NCI-H524 (cell line): ENCODE data around the gene HDHD5.

Source experiments
- DNase-seq, 2 experiments: peaks; one replicate each; lab custom pipeline; 2025; lab: John Stamatoyannopoulos, UW

The HDHD5 gene

GRCh38 chr22:17105143-17106129 is 53.6 kb downstream of the HDHD5 start:
- no peak for DNase-seq

- no peak for DNase-seq
These were observed 54.6 kb downstream of the HDHD5 start for GRCh38 chr22:17104336-17104935.

GRCh38 chr22:17103351-17103750 is 55.7 kb downstream of the HDHD5 start:
- DNase-seq = no peak

DNA sequence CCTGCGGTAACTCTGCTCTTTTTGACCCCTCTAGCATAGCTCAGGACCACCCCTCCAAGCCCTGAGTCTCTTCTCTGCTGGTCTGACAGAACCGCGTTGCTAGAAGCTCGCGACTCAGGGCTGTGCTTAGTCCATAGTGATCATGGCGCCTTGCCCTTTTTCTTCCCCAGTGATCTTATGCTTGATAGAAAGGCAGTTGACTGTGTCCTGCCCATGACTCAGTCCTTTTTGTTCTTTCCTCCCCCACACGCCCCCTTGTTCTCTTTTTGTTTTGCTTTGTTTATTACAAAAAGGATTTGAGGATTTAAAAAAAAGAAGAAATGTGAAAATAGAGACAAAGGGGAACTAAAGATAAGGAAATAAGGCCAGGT is 56.8 kb downstream of the HDHD5 start:
- no peak for DNase-seq

- DNase-seq = no peak
These were observed 57.4 kb downstream of the HDHD5 start for GRCh38 chr22:17101475-17102296.

DNA sequence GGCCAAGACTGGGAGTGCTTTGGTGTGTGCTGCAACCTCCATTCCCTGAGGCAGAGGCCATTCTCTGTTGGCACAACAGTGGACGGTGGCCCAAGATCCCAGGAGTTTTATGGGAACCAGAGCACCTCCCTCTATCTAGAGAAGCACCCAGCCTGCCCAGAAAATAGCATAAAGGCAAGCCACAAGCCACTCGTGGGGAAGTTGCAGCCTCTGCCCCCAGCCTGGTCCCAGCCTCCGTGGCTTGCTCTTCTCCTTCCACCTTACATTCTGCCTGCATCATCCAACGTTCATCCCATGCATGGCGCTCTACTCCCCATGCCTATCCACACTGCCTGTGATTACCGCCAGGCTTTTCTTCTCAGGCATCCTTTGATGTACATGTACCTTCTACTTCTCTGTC is 58.5 kb downstream of the HDHD5 start:
- no peak for DNase-seq

GRCh38 chr22:17098379-17098819 is 60.7 kb downstream of the HDHD5 start:
- no peak for DNase-seq

DNA sequence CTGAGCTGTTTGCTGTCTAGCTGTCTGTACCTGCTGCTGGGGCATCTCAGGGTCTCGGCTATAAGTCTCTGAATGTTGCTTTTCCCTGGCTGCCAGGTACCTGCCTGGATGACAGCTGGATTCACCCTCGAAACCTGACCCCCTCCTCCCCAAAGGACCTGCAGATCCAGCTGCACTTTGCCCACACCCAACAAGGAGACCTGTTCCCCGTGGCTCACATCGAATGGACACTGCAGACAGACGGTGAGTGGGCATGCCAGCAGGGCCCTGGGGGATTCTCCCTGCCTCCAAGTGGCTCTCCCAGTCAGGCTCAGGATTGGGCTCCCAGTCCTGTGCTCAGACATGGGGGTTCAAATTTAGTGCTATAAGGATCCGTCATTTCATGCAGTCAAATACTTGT is 61.4 kb downstream of the HDHD5 start:
- no peak for DNase-seq

DNA sequence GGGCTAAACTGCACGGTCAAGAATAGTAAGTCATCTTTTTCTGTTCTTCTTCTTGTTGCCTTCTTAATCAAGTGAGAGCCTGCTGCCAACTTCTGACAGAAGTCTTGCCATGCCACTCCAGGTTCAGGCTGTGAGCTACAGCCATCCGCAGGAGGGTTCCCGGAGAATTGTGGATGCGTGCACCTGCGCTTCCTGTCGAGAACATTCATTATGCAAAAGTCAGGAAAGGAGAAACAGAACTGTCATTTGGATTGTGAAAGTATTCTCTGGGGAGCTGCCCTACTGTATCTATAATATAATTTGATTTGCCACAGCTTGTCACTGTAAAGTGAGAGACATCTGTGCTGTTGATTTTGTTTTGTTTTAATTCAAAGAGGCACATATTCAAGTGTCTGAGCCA is 62.0 kb downstream of the HDHD5 start:
- DNase-seq = no peak

GRCh38 chr22:17096071-17096470 is 63.0 kb downstream of the HDHD5 start:
- no peak for DNase-seq

DNA sequence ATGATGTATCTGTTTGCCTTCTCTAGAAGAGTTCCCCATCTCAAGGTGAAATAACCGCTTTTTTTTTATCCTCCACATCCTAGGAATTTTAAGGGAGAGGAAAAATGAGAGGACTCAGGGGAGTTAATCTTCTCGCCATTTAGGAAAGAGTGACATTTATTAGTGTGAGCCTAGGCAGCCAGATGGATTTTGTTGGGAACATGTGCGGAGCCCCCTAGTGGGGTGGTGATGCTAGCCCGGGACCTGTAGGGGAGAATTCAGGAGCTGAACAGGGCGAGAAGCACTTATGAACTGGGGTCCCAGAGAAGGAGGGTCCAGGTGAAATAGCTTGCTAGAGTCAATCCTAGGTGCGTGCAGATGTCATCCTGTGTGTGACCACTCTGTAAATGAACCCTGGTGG is 63.5 kb downstream of the HDHD5 start:
- DNase-seq = peak in 1 of 2 experiments; percentile 61

GRCh38 chr22:17093081-17093480 is 66.0 kb downstream of the HDHD5 start:
- DNase-seq = no peak

GRCh38 chr22:17091851-17092250 is 67.2 kb downstream of the HDHD5 start:
- no peak for DNase-seq

DNA sequence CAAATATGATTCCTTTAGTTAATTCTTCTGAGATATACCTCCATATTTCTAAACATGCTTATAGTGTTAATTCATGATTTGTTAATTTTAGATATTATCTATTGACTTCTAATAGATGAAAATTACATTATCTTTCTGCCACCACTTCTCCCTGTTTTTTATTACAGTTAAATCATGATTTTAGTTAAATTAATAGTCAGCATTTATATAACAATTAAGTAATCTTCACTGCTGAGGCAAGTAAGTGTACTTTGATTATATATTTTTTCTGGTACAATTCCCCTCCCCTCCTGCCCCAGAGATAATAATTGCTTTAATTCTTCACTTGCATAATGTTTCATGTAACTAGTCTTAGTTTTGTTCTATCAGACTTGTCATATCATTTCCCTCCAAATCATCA is 68.5 kb downstream of the HDHD5 start:
- no peak for DNase-seq
